Memory B cell (primary cell): Measurements from ENCODE around the gene SRL.

Experiments used
- ATAC-seq: fragments of 150-1000 bp; cut with Tn5 transposase; 2 replicates; pipeline ENCODE4 v1.10.0; 2021; ENCODE audit warnings: low read depth, mild to moderate bottlenecking, moderate library complexity
- DNase-seq, 2 donors: peaks; one replicate each; pipeline ENCODE4 v3.0.0; 2022; ENCODE audit warnings: low spot score in 2 of 2
- H3K27ac Mint-ChIP-seq: one replicate; pipeline ENCODE4 v1.8.0; 2022; ENCODE audit warnings: mild to moderate bottlenecking, moderate library complexity, mixed read lengths
- H3K27me3 Mint-ChIP-seq: one replicate; pipeline ENCODE4 v1.8.0; 2022; ENCODE audit warnings: mixed read lengths
- H3K36me3 Mint-ChIP-seq: one replicate; pipeline ENCODE4 v1.8.0; 2022; ENCODE audit warnings: mild to moderate bottlenecking, mixed read lengths
- H3K4me1 Mint-ChIP-seq: one replicate; pipeline ENCODE4 v1.8.0; 2022; ENCODE audit warnings: mixed read lengths
- H3K4me3 Mint-ChIP-seq: one replicate; pipeline ENCODE4 v1.8.0; 2022; ENCODE audit warnings: mild to moderate bottlenecking, moderate library complexity, mixed read lengths
- H3K9me3 Mint-ChIP-seq: one replicate; pipeline ENCODE4 v1.8.0; 2022; ENCODE audit warnings: mixed read lengths

Gene SRL

DNA sequence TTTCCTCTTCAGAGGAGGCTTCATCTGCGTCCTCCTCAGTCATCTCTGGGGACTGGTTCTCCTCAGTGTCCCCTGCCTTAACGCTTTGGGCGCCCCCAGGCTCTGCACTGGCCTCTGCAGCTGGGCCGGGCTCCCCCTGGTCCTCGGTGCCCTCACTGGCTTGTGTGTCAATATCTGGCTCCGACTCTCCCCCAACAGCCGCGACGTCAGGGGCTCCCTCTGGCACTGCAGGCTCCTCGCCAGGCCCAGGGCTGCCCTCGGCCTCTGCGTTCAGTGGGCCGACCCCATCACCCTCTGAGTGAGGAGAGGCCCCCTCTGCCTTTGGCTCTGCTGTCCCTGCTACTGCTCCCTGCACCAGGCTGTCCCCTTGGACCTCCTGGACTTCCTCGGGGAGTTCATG lies 34.7 kb downstream of the SRL start:
- ATAC-seq (no peak), DNase-seq (no peak)
- Mint-ChIP-seq H3K27ac (no peak overlapping the region), H3K27me3 (peaks cover 8% of the 10 kb centered on the region), H3K4me1 (peaks cover 3% of the 10 kb centered on the region), H3K36me3 (no peaks in the 10 kb centered on the region), H3K4me3 (no peak overlapping the region), H3K9me3 (no peaks in the 10 kb centered on the region)

DNA sequence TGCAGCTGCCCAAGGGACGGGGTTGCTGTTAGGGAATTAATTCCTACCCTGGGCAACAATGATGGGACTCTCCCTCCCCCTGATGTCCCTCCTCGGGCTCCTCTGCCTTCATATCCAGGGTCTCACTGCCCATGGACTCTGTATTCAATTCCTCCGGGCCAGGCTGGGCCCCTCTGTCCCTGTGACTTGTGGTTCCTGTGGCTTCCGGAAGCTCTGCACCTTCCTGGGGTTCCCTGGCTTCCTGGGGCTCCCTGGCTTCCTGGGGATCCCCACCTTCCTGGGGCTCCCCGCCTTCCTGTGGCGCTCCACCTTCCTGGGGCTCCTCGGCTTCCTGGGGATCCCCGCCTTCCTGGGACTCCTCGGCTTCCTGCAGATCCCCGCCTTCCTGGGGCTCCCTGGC lies 35.2 kb downstream of the SRL start:
- Mint-ChIP-seq H3K27ac (no peak overlapping the region), H3K9me3 (no peaks in the 10 kb centered on the region), H3K4me1 (peaks cover 3% of the 10 kb centered on the region), H3K27me3 (peaks cover 10% of the 10 kb centered on the region), H3K36me3 (no peaks in the 10 kb centered on the region), H3K4me3 (no peak overlapping the region)
- DNase-seq (no peak), ATAC-seq (no peak)

DNA sequence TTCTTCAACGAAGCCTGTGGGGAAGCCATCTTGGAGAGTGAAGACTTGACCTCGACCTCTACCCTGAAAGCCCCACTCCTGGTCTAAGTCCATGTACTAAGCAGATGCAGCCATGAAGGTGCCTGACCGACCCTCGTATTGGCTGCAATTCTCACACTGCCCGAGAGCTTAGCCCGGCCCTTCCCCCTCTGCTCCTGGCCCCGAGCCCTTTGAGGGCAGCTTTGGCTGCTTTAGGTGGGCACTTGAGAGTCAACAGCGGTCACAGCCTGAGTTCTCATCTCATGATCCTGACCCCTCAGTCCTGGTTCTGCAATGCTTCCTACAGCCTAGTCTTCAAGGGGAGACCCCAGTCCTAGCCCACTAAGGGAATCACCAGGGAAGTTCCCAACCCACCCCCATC lies 35.9 kb downstream of the SRL start:
- ATAC-seq (no peak), DNase-seq (no peak)
- peaks cover 3% of the 10 kb centered on the region for H3K4me1 Mint-ChIP-seq
- peaks cover 10% of the 10 kb centered on the region for H3K27me3 Mint-ChIP-seq
- no peaks in the 10 kb centered on the region for H3K36me3 Mint-ChIP-seq
- H3K9me3 Mint-ChIP-seq = no peaks in the 10 kb centered on the region
- H3K4me3 Mint-ChIP-seq = no peak overlapping the region
- no peak overlapping the region for H3K27ac Mint-ChIP-seq

DNA sequence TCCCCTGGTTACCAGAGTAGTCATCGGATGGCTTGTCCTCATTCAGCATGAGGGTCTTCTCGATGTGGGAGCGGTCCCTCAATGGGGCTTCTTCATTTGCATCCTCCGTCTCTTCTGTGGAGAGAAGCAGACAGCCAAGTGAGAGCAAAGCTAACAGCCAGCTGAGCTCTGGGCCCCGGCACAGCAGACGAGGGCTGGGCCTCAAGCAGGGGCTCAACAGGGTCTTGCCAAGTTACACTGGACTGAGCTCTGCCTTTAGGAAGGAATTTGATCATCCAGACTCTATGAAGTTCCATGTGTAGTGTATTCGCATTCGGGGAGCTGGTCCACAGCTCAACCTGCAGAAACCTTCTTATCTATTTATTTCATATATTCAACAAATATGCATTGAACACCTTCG lies 37.4 kb downstream of the SRL start:
- Mint-ChIP-seq H3K9me3 (no peaks in the 10 kb centered on the region), H3K4me1 (peaks cover 5% of the 10 kb centered on the region), H3K4me3 (no peak overlapping the region), H3K36me3 (no peaks in the 10 kb centered on the region), H3K27me3 (peaks cover 13% of the 10 kb centered on the region), H3K27ac (no peak overlapping the region)
- ATAC-seq = no peak
- DNase-seq = no peak

DNA sequence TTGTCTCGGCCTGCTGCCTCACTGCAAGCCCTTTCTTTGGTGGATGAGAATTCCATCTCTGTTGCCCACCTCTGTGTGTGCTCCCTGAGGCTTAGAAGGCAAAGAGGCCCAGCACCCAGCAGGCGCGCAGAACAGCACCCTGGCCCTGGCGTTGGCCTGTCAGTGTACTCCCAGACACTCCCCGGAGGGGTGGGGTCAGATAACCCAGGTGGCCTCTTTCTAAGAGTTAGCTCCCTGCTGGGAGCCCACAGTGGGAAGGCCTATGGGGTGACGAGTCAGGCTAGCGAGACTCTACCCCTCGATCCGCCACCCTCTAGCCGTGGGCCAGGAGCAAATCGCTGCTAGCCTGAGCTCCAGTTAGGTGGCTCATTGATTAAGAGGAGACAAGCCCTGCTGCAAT lies 38.1 kb downstream of the SRL start:
- Mint-ChIP-seq H3K36me3 (no peaks in the 10 kb centered on the region), H3K4me3 (no peak overlapping the region), H3K4me1 (peaks cover 5% of the 10 kb centered on the region), H3K9me3 (no peaks in the 10 kb centered on the region), H3K27me3 (peaks cover 13% of the 10 kb centered on the region), H3K27ac (no peak overlapping the region)
- ATAC-seq = no peak
- no peak for DNase-seq

DNA sequence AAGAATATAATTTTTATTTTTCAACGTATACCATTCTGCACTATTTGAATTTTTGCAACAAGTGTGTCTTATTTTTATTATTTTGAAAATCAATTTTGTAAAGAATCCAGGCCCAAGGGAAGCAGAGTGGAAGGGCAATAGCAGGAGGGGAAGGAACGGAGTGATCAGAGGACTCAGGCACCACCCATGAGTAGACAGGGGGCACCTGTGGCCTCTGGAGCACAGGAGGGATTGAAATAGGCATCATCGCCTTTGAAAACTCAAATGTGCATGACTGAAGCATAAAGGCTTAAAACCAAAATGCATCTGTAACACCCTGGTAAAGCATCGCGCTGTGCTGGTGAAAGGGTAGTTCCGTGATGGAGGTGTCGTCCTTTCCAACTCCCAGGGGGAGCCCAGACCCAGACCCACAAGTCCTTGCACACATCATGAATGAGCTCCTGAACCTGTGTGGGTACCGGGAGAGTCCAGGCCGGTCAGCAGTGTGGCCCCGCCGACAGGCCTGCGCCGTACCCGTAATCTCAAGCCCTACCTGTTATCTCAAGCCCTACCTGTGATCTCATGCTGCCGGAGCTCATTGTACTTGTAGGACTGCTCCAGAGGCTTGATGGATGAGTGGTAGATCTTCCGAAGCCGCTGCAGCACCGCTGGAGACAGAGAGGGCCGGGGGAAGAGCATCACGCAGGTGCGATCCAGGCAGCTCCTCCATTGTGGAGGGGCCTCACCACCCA lies 39.1 kb downstream of the SRL start:
- DNase-seq (no peak), ATAC-seq (no peak)
- Mint-ChIP-seq H3K27ac (no peak overlapping the region), H3K36me3 (no peaks in the 10 kb centered on the region), H3K4me1 (peaks cover 5% of the 10 kb centered on the region), H3K27me3 (peaks cover 13% of the 10 kb centered on the region), H3K4me3 (no peak overlapping the region), H3K9me3 (no peaks in the 10 kb centered on the region)

DNA sequence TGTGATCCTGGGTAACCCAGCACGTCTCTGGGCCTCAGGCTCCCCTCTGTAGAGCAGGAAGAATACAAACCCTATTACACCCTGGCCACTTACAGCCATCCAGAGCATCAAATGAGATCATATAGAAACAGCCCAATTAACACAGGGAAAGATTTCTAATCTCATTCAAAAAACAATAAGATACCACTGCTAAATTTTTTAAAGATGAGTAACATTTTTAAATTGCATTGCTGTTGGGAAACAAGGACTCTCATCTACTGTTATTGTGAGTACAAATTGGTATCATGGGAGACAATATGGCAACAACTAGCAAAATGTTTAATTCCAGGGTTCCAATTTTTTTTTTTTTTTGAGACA lies 41.1 kb downstream of the SRL start:
- no peaks in the 10 kb centered on the region for H3K36me3 Mint-ChIP-seq
- H3K4me3 Mint-ChIP-seq = no peak overlapping the region
- H3K27me3 Mint-ChIP-seq = peaks cover 5% of the 10 kb centered on the region
- no peaks in the 10 kb centered on the region for H3K9me3 Mint-ChIP-seq
- ATAC-seq (no peak), DNase-seq (no peak)
- peaks cover 2% of the 10 kb centered on the region for H3K4me1 Mint-ChIP-seq
- no peak overlapping the region for H3K27ac Mint-ChIP-seq

DNA sequence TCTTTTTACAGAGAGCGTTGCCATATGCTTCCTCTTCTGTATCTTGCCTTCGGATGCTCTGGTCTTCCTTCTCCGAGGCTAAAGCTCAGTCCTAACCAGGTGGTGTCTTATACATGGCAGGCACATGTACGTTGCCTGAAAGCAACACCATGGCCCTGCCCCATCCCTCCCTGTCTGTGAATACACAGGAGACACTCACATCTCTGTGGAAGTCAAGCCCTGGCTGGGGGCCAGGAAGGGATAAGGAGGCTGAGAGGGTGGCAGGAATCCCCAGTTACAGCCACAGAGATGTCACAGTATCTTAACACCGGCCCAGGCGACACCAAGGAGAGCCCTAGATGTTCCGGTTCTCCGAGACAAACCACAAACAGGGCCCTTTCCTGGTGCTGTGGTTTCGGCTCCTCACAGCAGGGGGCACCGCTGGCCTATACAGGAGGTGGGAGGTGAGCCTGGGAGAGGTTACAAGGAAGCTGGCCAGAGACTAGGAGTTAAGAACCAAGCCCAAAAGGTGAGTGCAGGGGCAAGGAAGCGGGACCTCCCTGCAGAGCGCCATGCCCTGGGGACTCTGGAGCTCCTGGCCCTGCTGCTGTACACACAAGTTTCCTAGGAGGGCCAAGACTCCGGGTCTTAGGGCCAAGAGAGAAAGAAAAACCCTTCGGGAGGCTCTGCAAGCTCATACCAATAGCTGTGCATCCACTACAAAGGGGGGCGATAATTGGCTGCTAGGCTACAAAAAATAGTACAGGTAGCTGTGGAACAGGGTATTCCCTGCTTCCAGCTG lies 41.7 kb downstream of the SRL start:
- H3K27ac Mint-ChIP-seq = peak overlapping the region; percentile 25
- no peaks in the 10 kb centered on the region for H3K36me3 Mint-ChIP-seq
- H3K9me3 Mint-ChIP-seq = no peaks in the 10 kb centered on the region
- H3K4me3 Mint-ChIP-seq = no peak overlapping the region
- ATAC-seq (no peak), DNase-seq (no peak)
- H3K4me1 Mint-ChIP-seq = peaks cover 2% of the 10 kb centered on the region
- H3K27me3 Mint-ChIP-seq = peaks cover 5% of the 10 kb centered on the region

DNA sequence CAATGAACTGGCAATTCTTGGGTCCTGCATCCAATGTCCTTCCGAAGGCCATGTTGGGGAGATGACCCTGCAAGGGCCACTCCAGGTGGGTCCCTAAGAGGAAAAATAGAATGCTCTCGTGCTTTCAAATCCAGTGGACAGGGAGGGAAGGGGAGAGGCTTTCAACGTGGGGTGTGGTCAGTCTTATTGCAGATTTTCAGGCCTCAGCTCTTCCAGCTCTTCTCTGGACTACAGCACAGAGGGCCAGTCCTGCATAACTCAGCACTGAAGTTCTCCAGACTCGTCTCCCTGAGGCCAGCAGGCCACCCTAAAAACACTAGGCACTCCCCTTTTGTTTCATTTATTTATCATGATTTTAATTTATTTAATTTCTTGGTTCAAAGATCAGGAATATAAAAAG lies 43.1 kb downstream of the SRL start:
- H3K4me1 Mint-ChIP-seq = peaks cover 2% of the 10 kb centered on the region
- H3K27me3 Mint-ChIP-seq = peaks cover 5% of the 10 kb centered on the region
- no peak overlapping the region for H3K27ac Mint-ChIP-seq
- H3K9me3 Mint-ChIP-seq = no peaks in the 10 kb centered on the region
- no peaks in the 10 kb centered on the region for H3K36me3 Mint-ChIP-seq
- ATAC-seq (no peak), DNase-seq (no peak)
- H3K4me3 Mint-ChIP-seq = no peak overlapping the region

DNA sequence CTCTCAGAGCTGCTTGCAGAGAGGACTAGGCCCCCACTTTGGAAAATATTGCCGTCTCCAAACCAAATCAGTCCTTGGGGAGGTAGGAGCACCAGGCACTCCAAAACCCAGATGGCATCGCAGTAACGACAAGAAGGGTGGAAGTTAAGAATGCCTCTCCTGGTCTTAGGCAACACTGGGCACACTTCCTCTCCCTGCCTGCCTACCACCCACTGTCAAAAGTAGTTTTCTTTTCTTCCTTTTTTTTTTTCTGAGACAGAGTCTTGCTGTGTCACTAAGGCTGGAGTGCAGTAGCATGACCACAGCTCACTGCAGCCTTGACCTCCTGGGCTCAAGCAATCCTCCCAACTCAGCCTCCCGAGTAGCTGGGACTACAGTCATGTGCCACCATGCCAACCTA lies 47.2 kb downstream of the SRL start:
- no peak overlapping the region for H3K27ac Mint-ChIP-seq
- H3K4me3 Mint-ChIP-seq = no peak overlapping the region
- H3K36me3 Mint-ChIP-seq = no peaks in the 10 kb centered on the region
- H3K9me3 Mint-ChIP-seq = no peaks in the 10 kb centered on the region
- H3K27me3 Mint-ChIP-seq = no peaks in the 10 kb centered on the region
- DNase-seq (no peak), ATAC-seq (no peak)
- H3K4me1 Mint-ChIP-seq = no peaks in the 10 kb centered on the region

DNA sequence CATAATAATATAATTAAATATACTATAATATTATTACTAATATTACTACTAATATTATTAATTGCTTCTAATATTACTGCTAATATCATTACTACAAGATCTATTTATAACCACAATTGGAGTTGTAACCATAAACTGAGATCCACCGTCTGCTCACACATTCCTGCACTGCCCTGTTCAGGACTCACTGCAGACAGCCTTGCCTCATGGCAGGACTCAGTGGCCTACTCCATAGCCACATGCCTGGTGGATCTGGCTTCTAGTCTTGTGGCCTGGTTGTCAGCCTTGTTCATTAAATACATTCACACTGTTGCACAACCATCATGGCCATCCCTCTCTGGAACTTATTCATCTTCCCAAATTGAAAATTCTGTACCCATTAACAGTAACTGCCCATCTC lies 48.0 kb downstream of the SRL start:
- DNase-seq (no peak), ATAC-seq (no peak)
- no peak overlapping the region for H3K27ac Mint-ChIP-seq
- H3K4me3 Mint-ChIP-seq = no peak overlapping the region
- H3K36me3 Mint-ChIP-seq = no peaks in the 10 kb centered on the region
- peaks cover 5% of the 10 kb centered on the region for H3K27me3 Mint-ChIP-seq
- H3K9me3 Mint-ChIP-seq = no peaks in the 10 kb centered on the region
- H3K4me1 Mint-ChIP-seq = no peaks in the 10 kb centered on the region

DNA sequence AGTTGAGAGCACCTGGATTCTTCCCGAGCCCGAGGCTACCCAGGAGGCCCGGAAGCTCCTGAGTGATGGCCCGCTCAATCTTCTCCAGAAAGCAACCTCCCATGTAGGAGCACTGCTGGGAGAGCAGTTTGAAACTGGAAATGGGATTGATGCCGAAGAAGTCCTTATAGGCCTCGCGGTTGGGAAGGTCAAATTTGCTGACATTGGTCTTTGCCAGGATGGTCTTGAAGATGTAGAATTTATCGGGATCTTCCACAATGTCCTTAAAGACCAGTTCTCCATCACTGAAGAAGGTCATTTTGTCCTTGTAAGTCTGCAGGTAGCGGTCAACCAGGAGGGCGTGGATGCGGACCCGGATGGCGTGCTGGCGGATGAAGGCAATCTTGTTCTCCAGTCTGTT lies 49.7 kb downstream of the SRL start:
- Mint-ChIP-seq H3K27ac (no peak overlapping the region), H3K9me3 (no peaks in the 10 kb centered on the region), H3K27me3 (peaks cover 7% of the 10 kb centered on the region), H3K4me3 (no peak overlapping the region), H3K36me3 (no peaks in the 10 kb centered on the region), H3K4me1 (no peaks in the 10 kb centered on the region)
- DNase-seq (no peak), ATAC-seq (no peak)

DNA sequence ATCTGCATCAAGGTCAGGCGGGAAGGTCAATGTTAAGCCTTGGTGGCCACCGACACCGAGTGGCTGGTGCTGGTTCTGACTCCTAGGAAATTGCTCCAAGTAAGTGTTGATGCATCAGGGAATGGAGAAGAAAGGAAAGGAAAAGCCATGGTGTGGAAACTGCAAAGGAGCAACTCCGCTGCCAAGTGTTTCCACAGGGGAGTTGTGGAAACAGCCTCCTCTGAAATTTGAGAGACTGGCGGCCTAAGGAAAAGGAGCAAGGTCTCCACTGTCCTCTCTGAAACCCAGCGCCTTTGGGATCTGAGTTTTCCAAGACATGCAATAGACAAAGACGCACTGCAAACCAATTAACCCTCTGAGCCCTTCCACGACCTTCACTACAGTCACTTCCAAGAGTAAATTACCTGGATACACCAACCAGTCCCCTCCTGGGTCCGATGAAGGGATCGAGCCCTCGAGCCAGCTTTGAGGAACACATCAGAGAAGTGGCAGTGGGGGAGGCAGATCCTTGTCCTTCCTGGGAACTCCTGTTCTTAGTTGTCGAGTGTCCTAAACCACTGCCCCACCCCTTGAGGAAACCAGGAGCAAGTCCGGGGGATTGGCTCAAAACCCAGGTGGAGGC lies 51.1 kb downstream of the SRL start:
- H3K27me3 Mint-ChIP-seq = peaks cover 10% of the 10 kb centered on the region
- H3K4me3 Mint-ChIP-seq = no peak overlapping the region

DNA sequence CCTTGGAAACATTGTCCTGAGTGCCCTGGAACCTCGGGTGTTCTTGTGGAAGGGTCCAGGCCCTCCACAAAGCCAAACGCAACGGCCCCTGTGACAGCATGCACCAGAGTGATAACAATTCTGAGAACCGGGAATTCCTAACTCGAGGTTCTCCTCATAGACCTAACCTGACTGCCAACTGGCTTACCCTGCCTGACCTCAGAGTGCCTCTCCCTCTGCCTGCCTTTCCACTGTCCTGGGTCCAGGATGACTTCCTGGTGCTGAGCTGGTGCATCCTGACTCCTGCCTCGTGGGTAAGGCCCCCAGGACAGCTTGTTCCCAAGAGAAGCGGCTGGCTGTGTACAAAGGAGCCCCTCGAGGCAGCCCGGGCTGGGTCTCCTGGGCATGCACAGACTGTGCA lies 51.8 kb downstream of the SRL start:
- Mint-ChIP-seq H3K4me1 (no peaks in the 10 kb centered on the region), H3K27me3 (peaks cover 10% of the 10 kb centered on the region), H3K36me3 (no peaks in the 10 kb centered on the region), H3K4me3 (no peak overlapping the region), H3K27ac (no peak overlapping the region), H3K9me3 (no peaks in the 10 kb centered on the region)
- no peak for ATAC-seq
- no peak for DNase-seq

More for the DNA sequence above, 51.1 kb downstream of the SRL start:
- ATAC-seq (no peak), DNase-seq (no peak)
- H3K27ac Mint-ChIP-seq = no peak overlapping the region
- no peaks in the 10 kb centered on the region for H3K9me3 Mint-ChIP-seq
- H3K4me1 Mint-ChIP-seq = no peaks in the 10 kb centered on the region
- no peaks in the 10 kb centered on the region for H3K36me3 Mint-ChIP-seq
